Daoy (cell line): Measurements from ENCODE around the gene MELTF. TPM values are rescaled to one million over a fixed set of nuclear protein-coding genes. Genes with fewer than 3 reads are reported as not detected.

Source experiments
- DNase-seq: peaks from one replicate; pipeline ENCODE4 v3.0.0-alpha.2; 2015; ENCODE audit warnings: low read depth
- total RNA-seq: library from RNA; depleted of rRNA; stranded (reverse); fragments of >200 nt; shearing (Covaris generic); gene quantifications from 2 replicates; pipeline ENCODE4 v1.2.3, GENCODE V29; 2014

The MELTF gene
- total RNA-seq, 1 experiment from 2014 or later, result 1.8 TPM

- DNase-seq, result peak; percentile 62
Measured at GRCh38 chr3:197027151-197027895, 2.3 kb downstream of the MELTF start.

GRCh38 chr3:197026481-197026866, 3.1 kb downstream of the MELTF start:
- no peak for DNase-seq

- no peak for DNase-seq
Measured at GRCh38 chr3:197025736-197026480, 3.7 kb downstream of the MELTF start.

GRCh38 chr3:197024881-197025735, 4.5 kb downstream of the MELTF start:
- no peak for DNase-seq

GRCh38 chr3:197023998-197024651, 5.5 kb downstream of the MELTF start:
- no peak for DNase-seq

GRCh38 chr3:197023241-197023997, 6.2 kb downstream of the MELTF start:
- DNase-seq, result peak; percentile 44

- peak; percentile 4 for DNase-seq
Measured at GRCh38 chr3:197022405-197023231, 7.0 kb downstream of the MELTF start.

- DNase-seq, result no peak
Measured at GRCh38 chr3:197021729-197022404, 7.8 kb downstream of the MELTF start.

GRCh38 chr3:197021231-197021630, 8.4 kb downstream of the MELTF start:
- DNase-seq, result no peak

GRCh38 chr3:197019535-197019934, 10.1 kb downstream of the MELTF start:
- DNase-seq, result no peak

- DNase-seq, result no peak
Measured at GRCh38 chr3:197019021-197019420, 10.6 kb downstream of the MELTF start.

GRCh38 chr3:197017003-197017402, 12.6 kb downstream of the MELTF start:
- no peak for DNase-seq

GRCh38 chr3:197015790-197016736, 13.6 kb downstream of the MELTF start:
- no peak for DNase-seq

GRCh38 chr3:197014942-197015575, 14.6 kb downstream of the MELTF start:
- no peak for DNase-seq

- DNase-seq, result no peak
Measured at GRCh38 chr3:197014024-197014423, 15.6 kb downstream of the MELTF start.

GRCh38 chr3:197012540-197012883, 17.1 kb downstream of the MELTF start:
- no peak for DNase-seq

- DNase-seq, result no peak
Measured at GRCh38 chr3:197011780-197012539, 17.7 kb downstream of the MELTF start.
